GM21723 (cell line): ENCODE results near the gene SRPK3.

Experiments
- ATAC-seq: cut with Tn5 transposase; IDR thresholded peaks from one replicate; pipeline ENCODE4 v1.9.1; 2021; ENCODE audit warnings: mild to moderate bottlenecking, moderate library complexity; ENCODE audit not compliant: unreplicated experiment

SRPK3 gene

DNA sequence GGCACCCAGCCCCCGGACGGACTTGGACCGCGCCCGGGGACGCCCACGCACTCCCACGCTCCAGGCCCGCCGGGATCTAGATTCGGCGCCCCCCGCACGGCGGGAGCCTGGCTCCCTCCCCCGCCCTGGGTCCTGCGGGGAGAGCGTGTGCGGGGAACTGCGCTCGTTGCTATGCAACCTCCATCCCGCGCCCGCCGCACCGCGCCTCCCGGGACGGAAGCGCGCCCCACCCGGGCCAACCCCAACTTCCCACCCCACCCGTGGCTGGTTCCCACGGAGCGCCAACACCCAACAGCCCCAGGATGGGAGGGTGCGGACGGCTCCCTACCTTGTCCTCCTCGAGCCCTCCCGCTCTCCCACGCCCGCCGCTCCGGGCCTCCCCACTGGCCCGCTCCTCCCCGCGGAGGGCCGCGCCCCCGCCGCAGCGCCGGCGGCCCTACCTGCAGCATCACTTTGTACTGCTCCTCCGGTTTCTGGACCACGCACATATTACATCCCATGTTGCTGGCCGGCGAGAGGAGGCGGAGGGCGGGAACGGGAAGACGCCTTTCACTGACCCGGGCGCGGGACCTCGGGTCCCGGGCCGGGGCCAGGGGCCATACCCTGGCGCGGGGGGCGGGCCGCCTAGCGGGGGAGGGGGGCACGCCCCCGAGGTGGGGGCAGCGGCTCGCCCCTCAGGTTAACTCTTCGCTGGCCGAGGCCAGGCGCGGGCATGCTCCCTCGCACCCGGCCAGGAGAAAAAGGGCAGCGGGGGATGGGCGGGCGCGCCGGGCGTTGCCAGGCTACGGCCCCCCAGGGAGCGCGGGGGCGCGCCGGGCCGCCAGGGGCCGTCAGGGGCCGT, 49.2 kb downstream of the SRPK3 start, which contains the start of gene PDZD4:
PDZD4 (minus strand) TSS at position 746 of the 841 bp plus-strand sequence; CDS start at position 500, 246 bp downstream.
- ATAC-seq, result no peak

DNA sequence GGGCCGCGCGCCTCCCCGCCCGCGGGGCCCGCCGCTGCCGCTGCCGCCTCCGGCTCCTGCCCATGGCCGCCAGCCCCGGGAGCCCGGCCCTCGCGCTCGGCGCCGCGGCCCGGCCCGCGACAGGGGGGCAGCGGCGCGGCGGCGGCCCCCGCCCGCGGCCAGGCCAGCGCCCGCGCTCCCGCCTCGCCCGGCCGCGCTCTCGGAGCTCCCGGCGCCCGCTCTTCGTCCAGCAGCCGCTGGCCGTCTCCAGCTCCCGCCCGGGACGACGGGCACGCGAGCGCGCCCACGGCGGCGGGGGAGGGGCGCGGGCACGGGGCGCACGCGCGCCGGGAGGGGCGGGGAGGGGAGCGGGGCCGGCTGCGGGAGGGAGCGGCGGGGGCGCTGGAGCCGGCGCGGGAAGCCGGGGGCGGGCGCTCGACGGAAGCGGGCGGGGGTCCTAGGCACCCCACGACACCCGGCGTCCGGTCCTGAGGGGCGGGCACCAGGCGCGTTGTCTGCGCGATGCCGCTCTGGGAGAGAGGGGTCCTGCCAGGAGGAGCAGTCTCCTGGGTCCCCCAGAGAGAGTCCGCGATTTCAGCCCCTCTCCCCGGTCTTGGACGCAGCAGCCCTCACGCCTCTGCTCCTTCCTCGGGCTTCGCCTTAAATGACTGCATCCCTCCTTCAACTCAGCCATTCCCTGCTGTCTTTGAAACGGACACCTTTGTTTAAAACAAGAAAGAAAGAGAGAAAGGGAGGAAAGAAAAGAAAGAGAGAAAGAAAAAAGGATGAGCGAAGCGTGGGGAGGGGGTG, 50.0 kb downstream of the SRPK3 start:
- no peak for ATAC-seq

DNA sequence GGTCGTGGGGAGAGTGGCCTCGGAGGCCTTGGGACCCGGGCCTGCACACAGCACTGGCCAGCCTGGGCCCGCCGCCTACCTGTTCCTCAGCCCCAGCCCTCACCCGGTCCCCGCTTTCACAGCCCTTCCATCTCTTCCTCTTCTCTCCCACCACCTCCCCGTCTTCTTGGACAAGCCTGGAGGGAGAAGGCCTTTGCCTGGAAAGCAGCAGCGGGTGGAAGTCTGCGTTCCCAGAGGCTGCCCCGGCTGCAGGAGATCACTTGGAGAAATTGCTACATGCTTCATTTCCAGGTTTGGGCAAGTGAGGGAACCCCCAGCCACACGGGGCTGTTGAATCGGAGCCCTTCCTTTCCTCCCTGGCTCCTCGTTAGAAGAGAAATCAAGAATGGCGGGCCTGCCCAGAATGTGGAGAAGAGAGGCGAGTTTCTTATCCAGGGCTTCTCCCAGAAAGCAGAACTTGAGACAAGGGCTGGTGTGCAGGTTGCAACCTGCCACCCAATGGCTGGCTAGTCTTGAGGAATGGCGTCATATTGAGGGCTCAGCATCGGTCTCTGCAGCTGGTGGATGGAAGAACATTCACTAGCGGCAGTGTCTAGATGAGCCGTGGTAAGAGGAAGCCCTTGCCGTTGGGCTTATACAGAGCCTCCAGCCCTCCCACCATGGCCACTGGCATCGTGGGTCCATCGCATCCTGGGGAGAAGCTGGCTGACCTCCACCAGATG, 50.7 kb downstream of the SRPK3 start:
- ATAC-seq, result no peak

DNA sequence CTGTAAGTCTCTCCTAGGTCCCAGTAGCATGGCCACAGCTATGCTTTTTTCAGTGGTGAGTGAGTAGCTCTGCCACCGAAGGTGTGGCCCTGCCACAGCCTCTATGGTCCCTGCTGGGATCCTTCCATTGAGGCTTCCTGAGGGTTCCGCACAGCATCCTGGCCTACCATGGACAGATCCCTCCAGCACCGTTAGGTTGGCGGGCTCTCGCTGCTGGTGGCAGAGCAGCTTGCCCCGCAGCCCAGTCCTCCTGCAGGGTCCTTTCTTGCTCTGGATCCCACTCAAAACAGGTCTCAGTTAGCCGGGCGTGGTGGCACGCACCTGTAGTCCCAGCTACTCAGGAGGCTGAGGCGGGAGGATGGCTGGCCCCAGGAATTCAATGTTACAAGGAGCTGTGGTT, 51.9 kb downstream of the SRPK3 start:
- ATAC-seq, result no peak
